Measurements from ENCODE around the gene GORASP1. TPM values are rescaled to one million over a fixed set of nuclear protein-coding genes. Genes with fewer than 3 reads are reported as not detected.
A peak's percentile ranks its signal among the peaks of the same experiment; 100 is the strongest.

Gene GORASP1
- total and polyA plus RNA-seq, 2 donors (not counting 1 experiment from before 2014, with no cell fraction given): 32.1 to 37.5 TPM

GRCh38 chr3:39153977-39154279, 46.5 kb upstream of the GORASP1 start:
- Histone ChIP-seq H2AFZ (ENCODE audit: low read length) (no peak overlapping the region), H3K4me1 (ENCODE audit: control insufficient read depth, extremely low read depth, insufficient read depth, low read length) (peaks cover 27% of the 10 kb centered on the region), H3K9me3 (ENCODE audit: control insufficient read depth, insufficient read depth, low read depth, low read length) (no peaks in the 10 kb centered on the region), H3K4me2 (ENCODE audit: extremely low read depth, insufficient read depth, low read length) (no peak overlapping the region), H3K79me2 (ENCODE audit: control insufficient read depth, insufficient read depth, low read length) (peaks cover 36% of the 10 kb centered on the region), H4K20me1 (ENCODE audit: control insufficient read depth, extremely low read depth, insufficient read depth, low read length) (no peaks in the 10 kb centered on the region), H3K27me3 (ENCODE audit: control insufficient read depth, insufficient read depth, low read length) (no peaks in the 10 kb centered on the region), H3K9ac (ENCODE audit: insufficient read depth, low read length) (peak overlapping the region; percentile 52), H3K4me3 (replicated peaks in 1 of 4; ENCODE audit: control extremely low read depth in 1 of 4, insufficient read depth in 1 of 4, low read depth in 3 of 4, low read length in 4 of 4) (peak overlapping the region in 1 of 4 experiments; percentile 51), H3K36me3 (ENCODE audit: control insufficient read depth, insufficient read depth, low read length) (no peaks in the 10 kb centered on the region), H3K27ac (ENCODE audit: insufficient read depth, low read length) (peak overlapping the region; percentile 49)
- no peak for DNase-seq (ENCODE audit: low read depth in 2 of 2)
- TF ChIP-seq EZH2 (IDR thresholded peaks at IDR 0.05; ENCODE audit: low read length, missing control alignments): no peak
- TF ChIP-seq, protein P1, sequence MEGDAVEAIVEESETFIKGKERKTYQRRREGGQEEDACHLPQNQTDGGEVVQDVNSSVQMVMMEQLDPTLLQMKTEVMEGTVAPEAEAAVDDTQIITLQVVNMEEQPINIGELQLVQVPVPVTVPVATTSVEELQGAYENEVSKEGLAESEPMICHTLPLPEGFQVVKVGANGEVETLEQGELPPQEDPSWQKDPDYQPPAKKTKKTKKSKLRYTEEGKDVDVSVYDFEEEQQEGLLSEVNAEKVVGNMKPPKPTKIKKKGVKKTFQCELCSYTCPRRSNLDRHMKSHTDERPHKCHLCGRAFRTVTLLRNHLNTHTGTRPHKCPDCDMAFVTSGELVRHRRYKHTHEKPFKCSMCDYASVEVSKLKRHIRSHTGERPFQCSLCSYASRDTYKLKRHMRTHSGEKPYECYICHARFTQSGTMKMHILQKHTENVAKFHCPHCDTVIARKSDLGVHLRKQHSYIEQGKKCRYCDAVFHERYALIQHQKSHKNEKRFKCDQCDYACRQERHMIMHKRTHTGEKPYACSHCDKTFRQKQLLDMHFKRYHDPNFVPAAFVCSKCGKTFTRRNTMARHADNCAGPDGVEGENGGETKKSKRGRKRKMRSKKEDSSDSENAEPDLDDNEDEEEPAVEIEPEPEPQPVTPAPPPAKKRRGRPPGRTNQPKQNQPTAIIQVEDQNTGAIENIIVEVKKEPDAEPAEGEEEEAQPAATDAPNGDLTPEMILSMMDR (conservative IDR thresholded peaks at IDR 0.05 in 1 of 2, IDR thresholded peaks at IDR 0.05 in 1 of 2; ENCODE audit: low read depth in 1 of 2, low read length in 2 of 2): no peak

GRCh38 chr3:39150803-39151631, 43.6 kb upstream of the GORASP1 start:
- H3K27ac ChIP-seq (ENCODE audit: insufficient read depth, low read length): peak overlapping the region; percentile 87
- peaks cover 54% of the 10 kb centered on the region for H3K4me1 ChIP-seq (ENCODE audit: control insufficient read depth, extremely low read depth, insufficient read depth, low read length)
- H4K20me1 ChIP-seq (ENCODE audit: control insufficient read depth, extremely low read depth, insufficient read depth, low read length): no peaks in the 10 kb centered on the region
- H3K4me2 ChIP-seq (ENCODE audit: extremely low read depth, insufficient read depth, low read length): peak overlapping the region; percentile 79
- peaks cover 54% of the 10 kb centered on the region for H3K79me2 ChIP-seq (ENCODE audit: control insufficient read depth, insufficient read depth, low read length)
- TF ChIP-seq, protein P1 (conservative IDR thresholded peaks at IDR 0.05 in 1 of 2, IDR thresholded peaks at IDR 0.05 in 1 of 2; ENCODE audit: low read depth in 1 of 2, low read length in 2 of 2): no peak
- no peak for TF ChIP-seq EZH2 (IDR thresholded peaks at IDR 0.05; ENCODE audit: low read length, missing control alignments)
- H3K9me3 ChIP-seq (ENCODE audit: control insufficient read depth, insufficient read depth, low read depth, low read length): no peaks in the 10 kb centered on the region
- H3K36me3 ChIP-seq (ENCODE audit: control insufficient read depth, insufficient read depth, low read length): peaks cover 4% of the 10 kb centered on the region
- peak overlapping the region; percentile 97 for H3K9ac ChIP-seq (ENCODE audit: insufficient read depth, low read length)
- DNase-seq (ENCODE audit: low read depth in 2 of 2): peak; percentile 97 to 98
- no peaks in the 10 kb centered on the region for H3K27me3 ChIP-seq (ENCODE audit: control insufficient read depth, insufficient read depth, low read length)
- H2AFZ ChIP-seq (ENCODE audit: low read length): no peak overlapping the region
- H3K4me3 ChIP-seq (replicated peaks in 1 of 4; ENCODE audit: control extremely low read depth in 1 of 4, insufficient read depth in 1 of 4, low read depth in 3 of 4, low read length in 4 of 4): peak overlapping the region; percentile 34 to 87 (median 74)

DNA sequence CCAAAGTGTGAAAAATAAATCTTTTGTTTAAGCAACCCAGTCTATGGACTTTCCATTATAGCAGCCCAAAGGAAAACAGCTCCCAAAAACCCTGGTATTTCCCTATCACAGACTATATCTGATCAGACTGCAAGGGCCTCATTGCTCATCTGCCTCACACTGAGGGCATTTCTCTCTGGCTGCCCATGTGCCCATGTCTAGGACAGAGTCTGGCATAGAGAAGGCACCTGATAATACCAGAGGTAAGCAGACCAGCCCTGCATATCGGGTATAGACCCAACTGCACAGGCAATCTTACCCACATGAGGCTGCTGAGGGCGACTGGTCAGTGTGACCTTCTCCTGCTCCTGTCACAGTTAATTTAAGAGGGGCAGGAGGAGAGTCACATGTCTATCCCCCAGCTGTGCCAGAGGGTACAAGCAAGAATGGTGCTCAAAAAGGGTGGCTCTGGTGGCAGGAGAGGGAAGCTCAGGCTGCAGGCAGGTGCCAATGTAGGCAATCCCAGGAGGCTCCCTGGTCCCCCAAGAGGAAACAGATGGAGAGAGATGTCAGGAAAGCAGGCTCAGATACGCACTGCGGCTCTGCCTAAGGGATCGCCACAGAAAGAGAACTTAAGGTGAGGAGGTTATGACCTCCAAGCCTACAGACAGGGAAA, 42.8 kb upstream of the GORASP1 start:
- Histone ChIP-seq H3K27me3 (ENCODE audit: control insufficient read depth, insufficient read depth, low read length) (no peaks in the 10 kb centered on the region), H2AFZ (ENCODE audit: low read length) (no peak overlapping the region), H3K79me2 (ENCODE audit: control insufficient read depth, insufficient read depth, low read length) (peaks cover 55% of the 10 kb centered on the region), H3K9ac (ENCODE audit: insufficient read depth, low read length) (no peak overlapping the region), H3K4me3 (replicated peaks in 1 of 4; ENCODE audit: control extremely low read depth in 1 of 4, insufficient read depth in 1 of 4, low read depth in 3 of 4, low read length in 4 of 4) (peak overlapping the region in 3 of 4 experiments; percentile 1 to 87 (median 34)), H3K9me3 (ENCODE audit: control insufficient read depth, insufficient read depth, low read depth, low read length) (no peaks in the 10 kb centered on the region), H3K4me2 (ENCODE audit: extremely low read depth, insufficient read depth, low read length) (peak overlapping the region; percentile 79), H3K36me3 (ENCODE audit: control insufficient read depth, insufficient read depth, low read length) (peaks cover 5% of the 10 kb centered on the region), H3K4me1 (ENCODE audit: control insufficient read depth, extremely low read depth, insufficient read depth, low read length) (peaks cover 57% of the 10 kb centered on the region), H4K20me1 (ENCODE audit: control insufficient read depth, extremely low read depth, insufficient read depth, low read length) (no peaks in the 10 kb centered on the region), H3K27ac (ENCODE audit: insufficient read depth, low read length) (peak overlapping the region; percentile 87)
- TF ChIP-seq, protein P1 (conservative IDR thresholded peaks at IDR 0.05 in 1 of 2, IDR thresholded peaks at IDR 0.05 in 1 of 2; ENCODE audit: low read depth in 1 of 2, low read length in 2 of 2): peak in 1 of 2 donors; percentile 7
- no peak for TF ChIP-seq EZH2 (IDR thresholded peaks at IDR 0.05; ENCODE audit: low read length, missing control alignments)
- no peak for DNase-seq (ENCODE audit: low read depth in 2 of 2)

Data from fibroblast of lung (primary cell).